ENCODE results near the gene CLCN7. TPM values are rescaled to one million over a fixed set of nuclear protein-coding genes. Genes with fewer than 3 reads are reported as not detected.
"Not testable (repeated sequence)": the region's sequence is repeated elsewhere in the genome, so short reads cannot be mapped to it uniquely, and the experiment has no call there.

Gene CLCN7
- total and polyA plus RNA-seq, 2 donors (not counting 3 experiments of a cell fraction or from before 2014, with no cell fraction given) = 59.8 to 94.9 TPM

DNA sequence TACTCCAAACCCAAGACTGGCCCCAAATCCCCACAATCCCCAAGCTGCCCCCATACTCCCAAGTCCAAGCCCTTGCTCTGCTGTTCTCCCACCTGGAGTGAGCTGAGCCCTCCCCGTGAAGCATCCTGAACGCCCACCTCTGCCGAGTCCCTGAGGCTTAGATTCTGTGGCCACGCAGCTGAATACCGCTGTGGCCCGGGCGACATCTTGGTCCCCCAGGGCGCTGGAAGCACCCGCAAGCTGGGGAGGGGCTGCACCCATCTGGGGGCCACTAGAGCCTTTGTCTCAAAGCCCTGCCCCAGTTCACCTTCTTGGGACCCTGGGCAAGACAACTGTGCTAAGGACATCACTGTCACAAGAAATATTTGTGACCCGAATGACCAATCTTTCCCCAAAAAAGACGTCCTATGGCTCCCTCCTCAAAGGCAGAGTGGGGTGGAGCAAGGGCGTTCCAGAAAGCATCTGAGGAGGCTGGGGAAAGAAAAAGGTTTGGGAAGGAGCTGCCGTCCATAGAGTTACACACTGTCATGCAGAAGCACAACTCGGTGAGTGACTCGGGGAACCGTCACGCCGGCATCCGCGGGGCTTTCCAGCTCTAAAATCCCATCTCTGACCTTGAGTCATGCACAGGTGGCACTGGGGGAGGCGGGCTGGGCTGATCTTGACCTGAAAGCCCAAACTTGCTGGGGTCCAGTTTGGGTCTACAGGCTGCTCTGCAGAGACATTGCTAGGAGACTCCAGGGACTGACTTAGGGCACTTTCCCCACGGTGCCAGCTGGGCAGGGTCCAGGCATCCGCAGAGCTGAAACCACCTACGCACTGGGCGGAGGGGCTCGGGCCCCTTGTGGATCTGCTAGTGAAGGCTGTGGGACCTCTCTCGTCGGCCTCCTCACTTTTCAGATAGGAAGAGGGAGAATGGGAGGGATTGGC lies 7.3 kb upstream of the CLCN7 start:
- BruUV-seq (replicated peaks) = no TSS peak
- no peak for TF ChIP-seq GATA2 (IDR thresholded peaks at IDR 0.05; ENCODE audit: insufficient read depth, insufficient read length, low read depth, low read length)
- no peak for TF ChIP-seq POLR2AphosphoS5 (IDR thresholded peaks at IDR 0.05; ENCODE audit: insufficient read depth, low read depth, low read length)
- TF ChIP-seq, protein P1, sequence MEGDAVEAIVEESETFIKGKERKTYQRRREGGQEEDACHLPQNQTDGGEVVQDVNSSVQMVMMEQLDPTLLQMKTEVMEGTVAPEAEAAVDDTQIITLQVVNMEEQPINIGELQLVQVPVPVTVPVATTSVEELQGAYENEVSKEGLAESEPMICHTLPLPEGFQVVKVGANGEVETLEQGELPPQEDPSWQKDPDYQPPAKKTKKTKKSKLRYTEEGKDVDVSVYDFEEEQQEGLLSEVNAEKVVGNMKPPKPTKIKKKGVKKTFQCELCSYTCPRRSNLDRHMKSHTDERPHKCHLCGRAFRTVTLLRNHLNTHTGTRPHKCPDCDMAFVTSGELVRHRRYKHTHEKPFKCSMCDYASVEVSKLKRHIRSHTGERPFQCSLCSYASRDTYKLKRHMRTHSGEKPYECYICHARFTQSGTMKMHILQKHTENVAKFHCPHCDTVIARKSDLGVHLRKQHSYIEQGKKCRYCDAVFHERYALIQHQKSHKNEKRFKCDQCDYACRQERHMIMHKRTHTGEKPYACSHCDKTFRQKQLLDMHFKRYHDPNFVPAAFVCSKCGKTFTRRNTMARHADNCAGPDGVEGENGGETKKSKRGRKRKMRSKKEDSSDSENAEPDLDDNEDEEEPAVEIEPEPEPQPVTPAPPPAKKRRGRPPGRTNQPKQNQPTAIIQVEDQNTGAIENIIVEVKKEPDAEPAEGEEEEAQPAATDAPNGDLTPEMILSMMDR (IDR thresholded peaks at IDR 0.05; ENCODE audit: extremely low read depth in 1 of 2, insufficient read depth in 1 of 2, low read depth in 1 of 2, low read length in 2 of 2) = no peak
- no peak for TF ChIP-seq MYC (IDR thresholded peaks at IDR 0.05; ENCODE audit: low read depth, low read length)
- TF ChIP-seq EZH2 (IDR thresholded peaks at IDR 0.05; ENCODE audit: borderline replicate concordance, low read depth, low read length, severe bottlenecking) = no peak
- TF ChIP-seq JUN (IDR thresholded peaks at IDR 0.05; ENCODE audit: borderline replicate concordance, insufficient read depth, insufficient read length, low read depth) = no peak
- TF ChIP-seq POLR2A (IDR thresholded peaks at IDR 0.05; ENCODE audit: low read depth, low read length) = no peak
- TF ChIP-seq, protein P2, sequence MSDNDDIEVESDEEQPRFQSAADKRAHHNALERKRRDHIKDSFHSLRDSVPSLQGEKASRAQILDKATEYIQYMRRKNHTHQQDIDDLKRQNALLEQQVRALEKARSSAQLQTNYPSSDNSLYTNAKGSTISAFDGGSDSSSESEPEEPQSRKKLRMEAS (IDR thresholded peaks at IDR 0.05; ENCODE audit: insufficient read depth, insufficient read length) = no peak
- no peak for TF ChIP-seq FOS (IDR thresholded peaks at IDR 0.05; ENCODE audit: borderline replicate concordance, insufficient read depth, low read length)
- no peak overlapping the region for H3K9ac ChIP-seq (replicated peaks; ENCODE audit: extremely low read depth, insufficient read depth, low read length)
- intact Hi-C loops (cut with micrococcal nuclease) = no loop called here
- ChIA-PET CTCF (interaction anchor here (1.6 kb wide), 1 partner anchor 12 kb away, joined by 3 read pairs; no protein-coding TSS in a partner anchor), POLR2A (no interaction called here)
- H2AFZ ChIP-seq (ENCODE audit: low read depth, low read length) = no peak overlapping the region
- H3K36me3 ChIP-seq (ENCODE audit: control insufficient read depth in 2 of 2, extremely low read depth in 1 of 2, insufficient read depth in 2 of 2, low read length in 2 of 2) = no peaks in the 10 kb centered on the region
- no peaks in the 10 kb centered on the region for H3K27me3 ChIP-seq (ENCODE audit: control insufficient read depth in 2 of 2, insufficient read depth in 2 of 2, low read length in 2 of 2)
- no peaks in the 10 kb centered on the region for H3K9me3 ChIP-seq (replicated peaks; ENCODE audit: control insufficient read depth, insufficient read depth, low read length)
- H3K4me2 ChIP-seq (ENCODE audit: insufficient read depth, low read length) = no peak overlapping the region
- H3K4me3 ChIP-seq (replicated peaks in 1 of 3; ENCODE audit: insufficient read depth in 1 of 3, low read depth in 1 of 3, low read length in 3 of 3) = no peak overlapping the region
- no peak overlapping the region for H3K27ac ChIP-seq (ENCODE audit: insufficient read depth, low read depth, low read length)
- H4K20me1 ChIP-seq (replicated peaks; ENCODE audit: control insufficient read depth, extremely low read depth, insufficient read depth, low read length) = no peaks in the 10 kb centered on the region
- H3K4me1 ChIP-seq (ENCODE audit: control insufficient read depth, extremely low read depth, insufficient read depth, low read length) = no peaks in the 10 kb centered on the region
- no peaks in the 10 kb centered on the region for H3K79me2 ChIP-seq (ENCODE audit: control insufficient read depth, insufficient read depth, low read length)
- DNase-seq (ENCODE audit: low read depth, low spot score) = no peak
- H3K9me1 ChIP-seq (replicated peaks; ENCODE audit: control insufficient read depth, extremely low read depth, insufficient read depth, low read length) = no peaks in the 10 kb centered on the region
- dilution Hi-C loops (cut with MboI; ENCODE audit: extremely low pct_ligation_motif_present, low sequenced_read_pairs) = no loop called here
- no peak for FAIRE-seq

DNA sequence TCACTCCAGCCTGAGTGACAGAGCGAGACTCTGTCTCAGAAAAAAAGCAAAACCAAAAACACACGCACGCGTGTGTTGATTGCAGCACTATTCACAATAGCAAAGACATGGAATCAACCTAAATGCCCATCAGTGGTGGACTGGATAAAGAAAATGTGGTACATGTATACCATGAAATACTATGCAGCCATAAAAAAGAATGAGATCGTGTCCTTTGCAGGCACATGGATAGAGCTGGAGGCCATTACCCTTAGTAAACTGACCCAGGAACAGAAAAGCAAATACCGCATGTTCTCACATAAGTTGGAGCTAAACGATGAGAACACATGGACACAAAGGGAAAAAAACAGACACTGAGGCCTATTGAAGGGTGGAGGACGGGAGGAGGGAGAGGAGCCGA lies 4.1 kb upstream of the CLCN7 start:
- intact Hi-C loops (cut with micrococcal nuclease); H3K4me1 ChIP-seq (ENCODE audit: control insufficient read depth, extremely low read depth, insufficient read depth, low read length); BruUV-seq (replicated peaks); H4K20me1 ChIP-seq (replicated peaks; ENCODE audit: control insufficient read depth, extremely low read depth, insufficient read depth, low read length); POLR2A ChIA-PET; H3K27ac ChIP-seq (ENCODE audit: insufficient read depth, low read depth, low read length); DNase-seq (ENCODE audit: low read depth, low spot score); CTCF ChIA-PET; dilution Hi-C loops (cut with MboI; ENCODE audit: extremely low pct_ligation_motif_present, low sequenced_read_pairs); H3K27me3 ChIP-seq (ENCODE audit: control insufficient read depth in 2 of 2, insufficient read depth in 2 of 2, low read length in 2 of 2); FAIRE-seq; H3K9ac ChIP-seq (replicated peaks; ENCODE audit: extremely low read depth, insufficient read depth, low read length); H3K9me1 ChIP-seq (replicated peaks; ENCODE audit: control insufficient read depth, extremely low read depth, insufficient read depth, low read length); H3K9me3 ChIP-seq (replicated peaks; ENCODE audit: control insufficient read depth, insufficient read depth, low read length); H3K4me2 ChIP-seq (ENCODE audit: insufficient read depth, low read length); H3K36me3 ChIP-seq (ENCODE audit: control insufficient read depth in 2 of 2, extremely low read depth in 1 of 2, insufficient read depth in 2 of 2, low read length in 2 of 2); H3K4me3 ChIP-seq (replicated peaks in 1 of 3; ENCODE audit: insufficient read depth in 1 of 3, low read depth in 1 of 3, low read length in 3 of 3); H2AFZ ChIP-seq (ENCODE audit: low read depth, low read length); H3K79me2 ChIP-seq (ENCODE audit: control insufficient read depth, insufficient read depth, low read length): not testable (repeated sequence)
